ENCODE results near the gene UPK3BL1. TPM values are rescaled to one million over a fixed set of nuclear protein-coding genes. Genes with fewer than 3 reads are reported as not detected.
"Not testable (repeated sequence)": the region's sequence is repeated elsewhere in the genome, so short reads cannot be mapped to it uniquely, and the experiment has no call there.

The UPK3BL1 gene
- total RNA-seq, 2 donors from 2014 or later = 63.2 to 125 TPM

- H3K27ac ChIP-seq; H3K27me3 ChIP-seq (replicated peaks; ENCODE audit: insufficient read depth); H3K4me3 ChIP-seq; intact Hi-C loops (cut with DNase I); H3K9me3 ChIP-seq; H3K4me1 ChIP-seq (replicated peaks); H3K36me3 ChIP-seq; DNase-seq (ENCODE audit: low spot score): not testable (repeated sequence)
- no CpG with 5 or more reads among the region's 8 CpGs for WGBS
These were observed 15.2 kb downstream of the UPK3BL1 start for GRCh38 chr7:102627271-102627904.

GRCh38 chr7:102618122-102618521 lies 24.5 kb downstream of the UPK3BL1 start:
- H3K27ac ChIP-seq; H3K4me3 ChIP-seq; H3K27me3 ChIP-seq (replicated peaks; ENCODE audit: insufficient read depth); H3K9me3 ChIP-seq; H3K36me3 ChIP-seq; DNase-seq (ENCODE audit: low spot score); intact Hi-C loops (cut with DNase I); H3K4me1 ChIP-seq (replicated peaks): not testable (repeated sequence)
- 90% methylated on average over 3 of the region's 8 CpGs for WGBS

DNA sequence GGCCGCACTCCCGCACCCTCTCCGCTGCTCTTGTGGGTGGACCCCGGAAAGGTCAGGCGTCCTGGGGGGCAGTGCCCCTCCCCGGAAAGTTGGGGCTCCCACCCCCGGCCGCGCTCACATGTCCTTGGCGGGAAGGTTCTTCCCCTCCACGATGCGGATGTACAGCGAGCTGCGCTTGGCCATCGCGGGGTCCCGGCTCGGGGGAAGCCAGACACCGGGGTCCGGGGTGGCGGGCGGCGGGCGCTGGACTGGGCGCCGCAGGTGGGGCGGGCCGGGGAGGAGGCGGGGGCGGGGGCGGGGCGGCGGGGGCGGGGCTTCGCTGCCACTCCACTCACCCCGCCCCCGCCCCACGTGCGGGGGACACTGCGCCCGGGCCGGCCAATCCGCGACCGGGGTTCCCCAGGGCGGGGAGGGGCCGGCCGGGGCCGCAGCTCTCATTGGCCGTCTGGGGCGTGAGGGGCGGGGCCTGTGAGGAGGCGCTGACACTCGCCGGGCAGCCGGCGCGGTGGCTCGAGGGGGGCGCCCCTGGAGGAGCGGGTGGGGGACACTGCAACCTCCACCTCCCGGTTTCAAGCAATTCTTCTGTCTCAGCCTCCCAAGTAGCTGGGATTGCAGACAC lies 26.0 kb downstream of the UPK3BL1 start, which contains the start of gene RASA4:
Gene RASA4 (minus strand): TSS at position 250 of the 619 bp plus-strand sequence. CDS start 67 bp downstream, at position 183.
- H3K4me1 ChIP-seq (replicated peaks); H3K27me3 ChIP-seq (replicated peaks; ENCODE audit: insufficient read depth); H3K36me3 ChIP-seq; H3K27ac ChIP-seq; intact Hi-C loops (cut with DNase I); H3K9me3 ChIP-seq: not testable (repeated sequence)
- DNase-seq (ENCODE audit: low spot score) = peak; percentile 36
- H3K4me3 ChIP-seq = peak within 1 kb of the TSS; percentile 31 to 46
- WGBS = no CpG with 5 or more reads among the region's 62 CpGs

DNA sequence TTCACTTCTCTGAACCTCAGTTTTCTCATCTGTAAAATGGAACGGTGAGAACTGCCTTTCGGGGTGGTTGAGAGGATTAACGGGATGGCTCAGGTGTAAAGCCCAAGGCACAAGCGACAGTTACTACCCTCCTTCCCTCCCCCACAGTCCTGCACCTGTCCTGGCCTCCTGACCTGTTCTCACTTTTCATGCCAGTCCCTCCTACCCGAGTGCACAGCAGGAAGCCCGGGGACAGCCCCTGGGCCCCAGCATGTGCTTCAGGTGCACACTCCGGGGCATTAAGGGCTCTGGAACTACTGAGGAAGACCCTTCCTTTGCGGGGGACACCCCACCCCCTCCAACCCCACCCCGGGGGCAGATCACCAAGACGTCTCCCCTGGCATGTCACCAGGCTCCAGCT lies 26.7 kb downstream of the UPK3BL1 start:
- DNase-seq (ENCODE audit: low spot score); H3K36me3 ChIP-seq; H3K4me1 ChIP-seq (replicated peaks); H3K27me3 ChIP-seq (replicated peaks; ENCODE audit: insufficient read depth); intact Hi-C loops (cut with DNase I); H3K27ac ChIP-seq; H3K9me3 ChIP-seq; H3K4me3 ChIP-seq: not testable (repeated sequence)
- no CpG with 5 or more reads among the region's 10 CpGs for WGBS

DNA sequence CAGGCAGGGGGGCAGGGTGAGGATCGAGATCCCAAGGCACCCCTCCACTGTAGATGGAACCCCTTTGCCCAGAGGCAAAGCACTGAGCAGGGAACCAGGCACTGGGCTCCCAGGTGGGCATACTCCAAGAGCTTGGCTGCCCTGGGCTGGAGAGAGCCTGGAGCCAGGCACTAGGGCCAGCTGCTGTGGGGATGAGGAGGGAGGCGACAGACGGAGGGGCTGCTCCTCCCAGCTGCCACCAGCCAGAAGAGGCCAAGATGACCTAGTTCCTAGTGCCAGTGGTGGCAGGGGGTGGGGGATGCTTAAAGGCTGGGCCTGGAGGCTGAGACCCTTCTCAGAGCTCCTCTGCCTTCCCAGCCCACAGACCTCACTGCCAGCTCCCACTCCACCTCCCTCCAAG lies 27.7 kb downstream of the UPK3BL1 start:
- H3K4me3 ChIP-seq; H3K27me3 ChIP-seq (replicated peaks; ENCODE audit: insufficient read depth); DNase-seq (ENCODE audit: low spot score); H3K36me3 ChIP-seq; H3K4me1 ChIP-seq (replicated peaks); H3K9me3 ChIP-seq; intact Hi-C loops (cut with DNase I); H3K27ac ChIP-seq: not testable (repeated sequence)
- no CpG with 5 or more reads among the region's 3 CpGs for WGBS

DNA sequence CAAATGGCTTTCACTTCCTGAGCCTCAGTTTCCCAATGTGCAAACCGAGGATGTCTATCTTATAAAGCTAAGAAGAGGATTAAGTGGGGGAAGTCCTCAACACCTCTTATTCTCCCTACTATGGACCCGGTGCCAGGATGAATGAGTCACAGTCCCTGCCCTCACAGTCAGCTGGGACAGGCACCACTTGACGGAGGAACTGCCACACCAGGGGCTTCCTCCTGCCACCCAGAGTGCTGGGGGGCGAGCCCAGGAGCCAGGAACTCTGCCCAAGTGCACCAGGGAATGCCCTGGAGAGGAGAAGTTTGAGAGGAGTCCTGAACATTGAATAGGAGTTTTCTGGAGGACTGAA lies 28.3 kb downstream of the UPK3BL1 start:
- DNase-seq (ENCODE audit: low spot score); intact Hi-C loops (cut with DNase I): not testable (repeated sequence)
- WGBS = no CpG with 5 or more reads among the region's 4 CpGs

GRCh38 chr7:102613575-102614345 lies 28.8 kb downstream of the UPK3BL1 start:
- H3K27ac ChIP-seq; H3K9me3 ChIP-seq; H3K4me1 ChIP-seq (replicated peaks); H3K4me3 ChIP-seq; H3K27me3 ChIP-seq (replicated peaks; ENCODE audit: insufficient read depth); DNase-seq (ENCODE audit: low spot score); intact Hi-C loops (cut with DNase I); H3K36me3 ChIP-seq: not testable (repeated sequence)
- WGBS = 56% methylated on average over 4 of the region's 15 CpGs

More for the DNA sequence above, 28.3 kb downstream of the UPK3BL1 start:
- H3K27ac ChIP-seq; H3K36me3 ChIP-seq; H3K4me1 ChIP-seq (replicated peaks); H3K4me3 ChIP-seq; H3K9me3 ChIP-seq; H3K27me3 ChIP-seq (replicated peaks; ENCODE audit: insufficient read depth): not testable (repeated sequence)

GRCh38 chr7:102611675-102612325 lies 30.8 kb downstream of the UPK3BL1 start:
- H3K27ac ChIP-seq; intact Hi-C loops (cut with DNase I); DNase-seq (ENCODE audit: low spot score); H3K36me3 ChIP-seq; H3K9me3 ChIP-seq; H3K27me3 ChIP-seq (replicated peaks; ENCODE audit: insufficient read depth); H3K4me3 ChIP-seq; H3K4me1 ChIP-seq (replicated peaks): not testable (repeated sequence)
- WGBS = 2% methylated on average over 7 of the region's 10 CpGs

DNA sequence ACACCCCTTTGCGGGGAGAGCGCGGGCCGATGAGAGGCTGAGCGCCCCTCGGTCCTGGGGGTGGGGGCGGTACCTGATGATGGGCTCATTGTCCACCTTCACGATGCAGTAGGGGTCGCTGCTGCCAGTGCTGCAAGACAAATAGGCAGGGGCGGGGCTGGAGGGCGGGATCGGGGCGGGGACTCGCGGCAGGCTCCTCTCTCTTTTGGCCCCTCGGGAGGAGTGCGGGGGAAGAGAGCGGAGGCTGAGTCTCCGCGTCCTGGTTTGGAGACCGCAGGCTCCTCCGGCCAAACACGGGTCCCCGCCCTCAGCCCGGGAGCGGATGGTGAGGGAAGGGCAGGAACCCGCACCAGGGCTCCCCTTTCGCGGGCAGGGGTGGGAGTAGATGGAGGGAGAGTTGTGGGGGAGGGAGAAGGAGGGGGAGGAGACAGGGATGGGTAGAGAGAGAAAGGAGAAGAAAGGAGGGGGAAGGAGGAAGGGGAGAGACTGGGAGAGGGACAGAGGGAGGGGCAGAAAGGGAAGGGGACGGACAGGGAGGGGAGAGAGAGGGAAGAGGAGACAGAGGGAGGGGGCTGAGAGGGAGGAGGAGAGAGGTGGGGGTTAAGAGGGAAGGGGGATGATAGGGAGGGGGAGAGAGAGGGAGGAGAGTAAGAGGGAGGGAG lies 31.4 kb downstream of the UPK3BL1 start:
- intact Hi-C loops (cut with DNase I); H3K27me3 ChIP-seq (replicated peaks; ENCODE audit: insufficient read depth); H3K27ac ChIP-seq; H3K36me3 ChIP-seq; DNase-seq (ENCODE audit: low spot score); H3K9me3 ChIP-seq; H3K4me1 ChIP-seq (replicated peaks); H3K4me3 ChIP-seq: not testable (repeated sequence)
- WGBS = no CpG with 5 or more reads among the region's 30 CpGs

GRCh38 chr7:102610441-102610840 lies 32.1 kb downstream of the UPK3BL1 start:
- H3K9me3 ChIP-seq; H3K36me3 ChIP-seq; H3K27ac ChIP-seq; H3K4me3 ChIP-seq; DNase-seq (ENCODE audit: low spot score); H3K27me3 ChIP-seq (replicated peaks; ENCODE audit: insufficient read depth); H3K4me1 ChIP-seq (replicated peaks); intact Hi-C loops (cut with DNase I): not testable (repeated sequence)
- WGBS = 53% methylated on average over 3 of the region's 7 CpGs

DNA sequence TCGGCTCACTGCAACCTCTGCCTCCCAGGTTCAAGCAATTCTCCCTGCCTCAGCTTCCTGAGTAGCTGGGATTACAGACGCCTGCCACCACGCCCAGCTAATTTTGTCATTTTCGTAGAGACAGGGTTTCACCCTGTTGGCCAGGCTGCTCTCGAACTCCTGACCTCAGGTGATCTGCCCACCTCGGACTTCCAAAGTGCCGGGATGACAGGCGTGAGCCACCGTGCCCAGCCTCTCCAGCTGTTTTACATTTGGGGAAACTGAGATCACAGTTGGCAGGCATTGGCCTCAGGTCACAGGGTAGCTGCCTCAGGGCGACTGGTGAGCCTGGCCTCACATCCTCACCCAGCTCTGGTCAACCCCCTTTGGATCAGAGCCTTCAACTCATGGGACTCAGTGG lies 32.9 kb downstream of the UPK3BL1 start:
- intact Hi-C loops (cut with DNase I); H3K4me1 ChIP-seq (replicated peaks); H3K9me3 ChIP-seq; DNase-seq (ENCODE audit: low spot score); H3K27me3 ChIP-seq (replicated peaks; ENCODE audit: insufficient read depth); H3K4me3 ChIP-seq; H3K27ac ChIP-seq; H3K36me3 ChIP-seq: not testable (repeated sequence)
- WGBS = no CpG with 5 or more reads among the region's 10 CpGs

GRCh38 chr7:102606848-102607247 lies 35.7 kb downstream of the UPK3BL1 start:
- H3K27me3 ChIP-seq (replicated peaks; ENCODE audit: insufficient read depth) = not testable (repeated sequence)
- no CpG with 5 or more reads among the region's 5 CpGs for WGBS

More at GRCh38 chr7:102606848-102607247, 35.7 kb downstream of the UPK3BL1 start:
- H3K27ac ChIP-seq; H3K4me1 ChIP-seq (replicated peaks); DNase-seq (ENCODE audit: low spot score); intact Hi-C loops (cut with DNase I); H3K36me3 ChIP-seq; H3K4me3 ChIP-seq; H3K9me3 ChIP-seq: not testable (repeated sequence)

All from prostate gland (tissue), 2 donors.